Superior temporal gyrus (tissue), 1 donor: ENCODE results near the gene PRKN.
"Not testable (repeated sequence)": the region's sequence is repeated elsewhere in the genome, so short reads cannot be mapped to it uniquely, and the experiment has no call there.

Experiments
- DNase-seq: peaks from one replicate; pipeline ENCODE4 v3.0.0-alpha.2; 2016; ENCODE audit errors: extremely low spot score

The PRKN gene

DNA sequence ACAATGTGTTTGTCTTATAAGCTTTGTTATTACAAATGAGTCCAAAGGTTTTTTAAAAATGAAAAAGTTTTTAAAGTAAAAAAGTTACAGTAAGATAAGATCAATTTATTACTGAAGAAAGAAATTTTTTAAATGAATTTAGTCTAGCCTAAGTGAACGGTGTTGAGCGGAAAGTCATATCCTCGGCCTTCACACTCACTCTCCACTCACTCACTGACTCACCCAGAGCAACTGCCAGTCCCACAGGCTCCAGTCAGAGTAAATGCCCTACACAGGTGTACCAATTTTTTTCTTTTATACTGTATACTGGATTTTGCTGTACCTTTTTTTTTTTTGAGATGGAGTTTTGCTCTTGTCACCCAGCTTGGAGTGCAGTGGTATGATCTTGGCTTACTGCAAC, 1411.0 kb downstream of the PRKN start:
- DNase-seq, result no peak

DNA sequence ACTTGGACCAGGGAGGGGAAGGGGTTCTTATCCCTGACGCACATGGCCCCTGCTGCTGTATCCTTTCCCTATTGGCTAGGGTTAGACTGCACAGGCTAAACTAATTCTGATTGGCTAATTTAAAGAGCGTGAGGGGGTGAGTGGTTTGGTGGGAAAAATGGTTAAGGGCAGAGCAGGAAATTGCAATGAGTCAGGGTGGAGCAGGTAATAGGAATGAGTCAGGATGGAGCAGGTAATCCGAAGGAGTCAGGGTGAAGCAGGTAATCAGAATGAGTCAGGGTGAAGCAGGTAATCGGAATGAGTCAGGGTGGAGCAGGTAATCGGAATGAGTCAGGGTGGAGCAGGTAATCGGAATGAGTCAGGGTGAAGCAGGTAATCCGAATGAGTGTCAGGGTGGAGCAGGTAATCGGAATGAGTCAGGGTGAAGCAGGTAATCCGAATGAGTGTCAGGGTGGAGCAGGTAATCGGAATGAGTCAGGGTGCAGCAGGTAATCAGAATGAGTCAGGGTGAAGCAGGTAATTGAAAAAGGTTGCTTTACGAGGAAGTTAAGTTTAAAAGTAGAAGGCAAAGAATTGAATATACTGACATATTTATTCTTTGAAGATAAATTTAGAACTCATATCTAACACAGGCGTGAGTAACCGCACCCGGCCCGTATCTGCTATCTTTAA, 1412.2 kb downstream of the PRKN start:
- not testable (repeated sequence) for DNase-seq

DNA sequence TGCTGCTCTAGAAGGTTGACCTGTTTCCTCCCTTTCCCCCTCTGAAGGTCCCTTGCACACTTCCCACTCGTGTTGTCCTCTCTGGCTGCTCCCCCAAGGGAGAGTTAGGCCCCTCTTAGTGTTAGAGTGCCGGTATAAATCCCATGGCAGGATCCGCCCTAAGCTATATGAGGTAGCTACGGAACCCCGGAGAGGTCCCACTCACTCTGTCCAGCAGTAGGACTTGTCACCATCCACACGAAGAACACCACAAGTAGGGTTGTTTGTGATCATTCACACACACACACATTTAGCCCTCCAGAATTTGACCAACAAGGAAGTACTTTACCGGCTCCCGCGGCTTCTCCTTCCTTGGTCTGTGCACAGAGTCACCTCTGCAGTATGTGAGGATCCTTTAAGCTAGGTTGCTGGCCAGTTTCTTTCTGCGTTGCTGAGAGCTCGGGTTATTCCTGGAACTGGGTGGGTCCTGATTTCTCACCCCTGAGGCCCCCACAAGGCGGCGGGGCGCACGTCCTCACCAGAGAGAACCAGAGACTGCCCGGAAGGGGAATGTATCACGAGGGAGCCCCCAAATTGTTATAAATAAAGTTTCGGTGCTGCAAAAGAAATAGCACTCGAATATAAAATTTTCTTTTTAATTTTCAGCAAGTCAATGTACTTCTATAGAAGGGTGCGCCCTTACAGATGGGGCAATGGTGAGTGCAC, 1412.9 kb downstream of the PRKN start:
- not testable (repeated sequence) for DNase-seq

DNA sequence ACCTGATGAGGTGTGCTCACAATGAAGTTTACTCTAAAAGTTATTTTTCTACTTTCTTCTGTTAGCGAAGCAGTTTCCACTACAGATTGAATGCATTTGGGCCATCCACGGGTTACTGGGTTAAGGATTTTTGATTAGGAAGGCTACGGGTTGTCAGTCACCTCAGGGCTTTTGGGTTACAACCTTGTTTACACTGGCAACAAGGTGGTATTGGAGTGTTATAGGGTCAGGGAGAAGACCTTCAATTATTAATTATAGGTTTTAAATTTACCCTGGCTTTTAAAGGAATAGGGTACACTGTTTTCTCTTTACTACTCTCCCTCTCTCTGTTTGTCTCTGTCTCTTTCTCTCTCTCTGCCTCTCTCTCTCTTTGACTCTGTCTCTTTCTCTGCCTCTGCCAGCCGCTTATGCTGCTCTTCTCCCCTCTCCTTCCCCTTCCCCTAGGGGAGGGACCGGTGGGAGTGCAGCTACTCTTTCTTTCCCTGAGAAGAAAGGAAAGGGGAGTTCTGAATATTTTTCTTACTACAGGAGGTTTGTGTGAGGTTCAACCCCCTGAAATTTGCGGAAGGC, 1413.5 kb downstream of the PRKN start:
- DNase-seq, result no peak

DNA sequence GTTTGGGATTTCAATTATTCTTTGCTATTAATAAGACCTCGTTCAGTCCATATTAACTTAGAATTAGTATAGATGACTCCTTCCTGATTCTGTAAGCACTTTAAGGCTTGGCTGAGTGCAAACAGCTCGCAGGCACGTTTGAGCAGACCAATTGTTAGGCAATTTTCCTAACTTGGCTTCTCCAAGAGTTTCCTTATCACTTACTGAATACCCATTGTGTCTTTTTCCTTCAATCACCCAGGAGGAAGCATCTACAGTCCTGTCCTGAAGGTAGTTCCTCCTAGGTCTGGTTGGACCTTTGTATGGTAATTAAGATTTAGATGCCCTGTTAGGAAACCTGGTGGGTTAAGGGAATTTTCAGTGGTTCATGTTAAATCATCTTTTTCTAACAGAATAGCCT, 1414.1 kb downstream of the PRKN start:
- not testable (repeated sequence) for DNase-seq

DNA sequence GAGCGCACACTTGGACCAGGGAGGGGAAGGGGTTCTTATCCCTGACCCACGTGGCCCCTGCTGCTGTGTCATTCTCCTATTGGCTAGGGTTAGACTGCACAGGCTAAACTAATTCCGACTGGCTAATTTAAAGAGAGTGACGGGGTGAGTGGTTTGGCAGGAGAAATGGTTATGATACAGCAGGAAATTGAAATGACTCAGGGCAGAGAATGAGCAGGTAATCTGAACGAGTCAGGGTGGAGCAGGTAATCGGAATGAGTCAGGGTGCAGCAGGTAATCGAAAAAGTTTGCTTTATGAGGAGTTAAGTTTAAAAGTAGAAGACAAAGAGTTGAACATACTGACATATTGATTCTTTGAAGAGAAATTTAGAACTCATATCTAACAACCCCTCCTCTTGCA, 1417.8 kb downstream of the PRKN start:
- not testable (repeated sequence) for DNase-seq

DNA sequence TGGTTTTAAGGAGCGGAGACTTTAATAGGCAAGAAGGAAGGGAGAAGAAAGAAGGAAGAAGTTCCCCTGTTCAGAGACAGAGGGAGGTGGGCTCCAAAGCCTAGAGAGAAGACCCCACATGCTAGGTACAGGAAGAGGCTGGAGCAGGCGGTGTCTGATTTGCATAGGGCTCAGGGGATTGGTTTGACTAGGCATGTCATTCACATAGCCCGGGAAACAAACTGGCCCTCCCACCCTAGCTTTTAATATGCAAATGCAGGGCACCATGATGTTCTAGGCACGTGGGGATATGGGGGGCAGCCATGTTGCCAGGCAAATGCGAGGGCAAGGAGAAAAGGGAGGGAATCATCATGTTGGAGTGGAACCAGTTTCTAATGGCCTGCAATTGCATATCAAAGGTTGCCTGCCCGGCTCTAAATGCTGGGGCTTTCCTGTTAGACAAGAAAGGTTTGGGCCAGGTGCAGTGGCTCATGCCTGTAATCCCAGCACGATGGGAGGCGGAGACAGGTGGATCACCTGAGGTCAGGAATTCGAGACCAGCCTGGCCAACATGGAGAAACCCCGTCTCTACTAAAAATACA, 1419.4 kb downstream of the PRKN start:
- no peak for DNase-seq

DNA sequence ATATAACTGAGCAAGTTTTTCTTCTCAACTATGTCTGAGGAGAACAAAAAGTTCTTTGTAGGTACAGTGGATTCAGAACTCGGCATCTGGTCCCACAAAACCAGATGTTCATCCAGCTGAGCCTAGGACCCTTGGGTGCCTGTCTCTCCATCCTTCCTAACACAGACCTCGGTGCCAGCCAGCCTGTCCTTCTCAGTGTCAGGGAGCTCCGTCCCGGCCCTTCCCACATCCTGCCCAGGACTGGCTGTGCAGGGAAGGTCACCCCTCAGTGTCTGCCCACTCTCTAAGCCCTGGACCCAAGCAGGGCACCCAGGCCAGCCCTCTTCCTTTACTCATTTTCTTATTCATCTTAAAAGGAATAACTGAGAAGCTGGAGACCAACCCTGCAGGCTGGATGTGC, 1421.7 kb downstream of the PRKN start:
- DNase-seq, result no peak

DNA sequence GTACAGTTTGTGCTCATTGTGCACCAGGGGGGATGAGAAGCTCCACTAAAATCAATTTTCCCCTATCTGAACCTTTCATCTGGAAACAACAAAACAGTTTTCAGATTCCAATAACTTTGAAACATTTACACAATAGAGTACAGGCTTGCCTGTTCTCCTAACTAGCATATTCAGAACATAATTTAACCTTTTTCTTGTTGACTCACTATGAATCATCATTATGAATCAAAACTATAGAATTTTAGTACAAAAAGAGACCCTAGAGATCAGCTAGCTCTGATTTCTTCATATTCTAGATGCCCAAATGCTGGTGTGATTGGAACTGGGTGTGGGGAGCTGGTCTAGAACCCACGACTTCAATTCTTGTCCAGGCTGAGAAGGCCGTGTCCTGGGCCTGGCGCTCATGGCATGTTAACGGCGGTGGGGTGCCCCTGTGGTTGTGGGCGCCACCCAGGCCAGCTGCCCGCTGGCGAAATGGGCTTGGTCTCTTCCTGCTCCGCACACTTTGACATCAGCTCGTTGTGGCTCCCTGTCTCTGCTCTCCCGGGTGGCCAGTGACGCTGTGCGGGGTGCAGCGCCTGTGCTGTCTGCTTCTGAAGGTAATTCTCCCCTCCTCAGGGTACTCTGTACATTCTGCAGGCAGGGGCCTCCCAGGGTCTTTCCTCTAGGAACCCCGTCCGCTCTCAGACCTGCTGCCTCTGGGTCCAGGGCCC, 1423.8 kb downstream of the PRKN start:
- DNase-seq, result no peak

DNA sequence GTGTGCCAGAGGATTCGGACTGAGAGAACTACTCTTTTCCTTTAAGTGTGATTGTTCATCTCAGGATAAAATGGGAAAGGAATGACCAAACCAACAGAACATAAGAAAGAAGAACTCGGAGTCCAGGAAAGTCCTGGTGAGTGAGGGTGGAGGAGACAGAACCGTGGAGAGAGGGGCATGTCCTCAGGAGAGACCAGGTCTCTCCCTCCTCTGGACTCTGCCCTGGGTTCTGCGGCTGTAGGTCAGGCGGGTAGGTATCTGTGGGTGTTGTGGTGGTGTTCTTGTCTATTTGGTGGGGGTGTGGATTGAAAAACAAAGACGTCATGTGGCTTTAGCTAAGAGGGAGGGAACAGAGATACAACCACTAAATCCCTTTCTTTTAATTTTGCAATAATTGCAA, 1424.6 kb downstream of the PRKN start:
- no peak for DNase-seq

DNA sequence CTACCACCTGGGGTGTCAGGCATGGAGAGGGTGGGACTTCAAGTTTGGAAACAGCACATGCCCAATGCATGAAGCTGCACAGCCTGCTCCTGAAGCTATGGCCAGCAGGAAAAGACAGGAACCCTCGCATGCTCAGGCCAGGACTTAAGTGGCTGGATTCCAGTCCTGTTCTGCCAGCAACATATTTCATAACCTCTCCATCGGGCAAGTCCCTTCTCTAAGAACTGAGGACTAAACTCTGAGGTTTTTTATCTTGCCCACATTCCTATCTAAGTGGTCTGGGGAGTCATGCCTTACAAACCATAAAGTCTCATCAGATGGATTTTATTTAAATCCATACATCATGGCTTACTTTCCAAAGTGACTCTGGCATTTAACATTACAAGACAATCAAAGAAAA, 1426.2 kb downstream of the PRKN start:
- no peak for DNase-seq

DNA sequence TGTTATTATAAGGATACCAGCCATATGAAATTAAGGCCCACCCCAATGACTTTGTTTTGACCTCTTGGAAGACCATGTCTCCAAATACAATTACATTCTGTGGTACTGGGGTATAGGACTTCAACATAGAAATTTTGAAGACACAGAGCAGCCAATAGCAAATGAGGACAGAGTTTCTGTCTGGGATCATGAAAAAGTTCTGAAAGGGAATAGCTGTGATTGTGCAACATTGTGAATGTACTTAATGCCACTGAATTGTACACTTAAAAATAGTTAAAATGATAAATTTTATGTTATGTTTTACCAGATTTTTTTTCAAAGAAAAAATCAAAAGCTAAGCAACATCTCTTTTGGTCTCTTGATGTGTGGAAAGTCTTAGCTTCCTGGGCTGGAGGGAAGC, 1426.7 kb downstream of the PRKN start:
- no peak for DNase-seq

DNA sequence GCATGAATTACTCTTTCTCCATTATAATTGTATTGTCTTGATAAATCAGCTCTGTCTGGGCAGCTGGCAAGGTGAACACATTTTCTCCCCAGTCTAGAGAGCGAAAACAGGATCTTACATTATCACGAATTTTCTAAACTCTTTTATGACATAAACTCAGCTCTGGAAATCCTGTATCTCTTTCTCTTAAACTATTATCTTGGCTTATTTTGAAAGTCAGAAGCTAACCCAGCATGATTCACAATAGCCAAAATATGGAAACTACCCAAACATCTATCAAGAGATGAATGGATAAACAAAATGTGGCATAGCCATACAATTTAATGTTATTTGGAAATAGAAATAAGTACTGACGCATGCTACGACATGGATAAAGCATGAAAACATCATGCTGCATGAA, 1427.8 kb downstream of the PRKN start:
- DNase-seq, result no peak
